SK-N-SH treated with all-trans-retinoic acid at 6 μM for 48 hours (cell line): ENCODE measurements around the gene ARAP2.
A peak's percentile ranks its signal among the peaks of the same experiment; 100 is the strongest.

ENCODE experiments used
- ATAC-seq: fragments of 200-7000 bp; cut with Tn5 transposase; 3 replicates; pipeline ENCODE4 v1.9.1; 2020; ENCODE audit warnings: mild to moderate bottlenecking, moderate library complexity
- ARNTL ChIP-seq: fragments of 450-650 bp; formaldehyde crosslinking; IDR thresholded peaks from 2 replicates; pipeline ENCODE4 v1.5.0; 2020; ENCODE audit warnings: low read depth, mild to moderate bottlenecking, moderate library complexity, borderline replicate concordance
- BACH2 ChIP-seq: fragments of 250-450 bp; sonication (Bioruptor Pico); IDR thresholded peaks from 2 replicates; pipeline ENCODE4 v1.9.0; 2021; ENCODE audit warnings: mild to moderate bottlenecking, borderline replicate concordance
- CSDC2 ChIP-seq: fragments of 250-450 bp; sonication (Bioruptor Pico); IDR thresholded peaks from 2 replicates; pipeline ENCODE4 v1.5.0; 2020; ENCODE audit warnings: mild to moderate bottlenecking, moderate library complexity
- GLIS3 ChIP-seq: fragments of 250-450 bp; sonication (Bioruptor Pico); IDR thresholded peaks from 2 replicates; pipeline ENCODE4 v1.5.0; 2020; ENCODE audit warnings: mild to moderate bottlenecking, moderate library complexity
- ISL1 ChIP-seq: fragments of 250-450 bp; sonication (Bioruptor Pico); IDR thresholded peaks from 2 replicates; pipeline ENCODE4 v2.1.2; 2022; ENCODE audit warnings: mild to moderate bottlenecking, moderate library complexity
- OSR1 ChIP-seq: fragments of 250-450 bp; sonication (Bioruptor Pico); IDR thresholded peaks from 2 replicates; pipeline ENCODE4 v1.8.0; 2022; ENCODE audit warnings: moderate library complexity, mild to moderate bottlenecking, inconsistent platforms
- PPARA ChIP-seq: fragments of 250-450 bp; sonication (Bioruptor Pico); IDR thresholded peaks from 2 replicates; pipeline ENCODE4 v1.5.0; 2020; ENCODE audit warnings: mild to moderate bottlenecking, borderline replicate concordance
- RARB ChIP-seq: fragments of 250-450 bp; sonication (Bioruptor Pico); IDR thresholded peaks from 2 replicates; pipeline ENCODE4 v1.8.0; 2021; ENCODE audit warnings: mild to moderate bottlenecking, moderate library complexity
- SNAI2 ChIP-seq: fragments of 250-450 bp; sonication (Bioruptor Pico); IDR thresholded peaks from 2 replicates; pipeline ENCODE4 v1.5.0; 2020; ENCODE audit warnings: mild to moderate bottlenecking, moderate library complexity
- TCF4 ChIP-seq: fragments of 250-450 bp; sonication (Bioruptor Pico); IDR thresholded peaks from 2 replicates; pipeline ENCODE4 v1.8.0; 2021; ENCODE audit warnings: mild to moderate bottlenecking, moderate library complexity, borderline replicate concordance
- TOX ChIP-seq: fragments of 250-450 bp; sonication (Bioruptor Pico); IDR thresholded peaks from 2 replicates; pipeline ENCODE4 v1.8.0; 2021; ENCODE audit warnings: mild to moderate bottlenecking, moderate library complexity, borderline replicate concordance
- ZC3H10 ChIP-seq: fragments of 250-450 bp; sonication (Bioruptor Pico); IDR thresholded peaks from 2 replicates; pipeline ENCODE4 v1.5.1; 2021; ENCODE audit warnings: mild to moderate bottlenecking, moderate library complexity
- ZFP30 ChIP-seq: fragments of 450-650 bp; formaldehyde crosslinking; IDR thresholded peaks from 2 replicates; pipeline ENCODE4 v1.5.0; 2022; ENCODE audit warnings: mild to moderate bottlenecking, moderate library complexity
- ZNF565 ChIP-seq: fragments of 450-650 bp; formaldehyde crosslinking; conservative IDR thresholded peaks from 2 replicates; pipeline ENCODE4 v1.5.0; 2020; ENCODE audit warnings: low read depth, mild to moderate bottlenecking, moderate library complexity
- ZNF70 ChIP-seq: fragments of 450-650 bp; formaldehyde crosslinking; IDR thresholded peaks from 2 replicates; pipeline ENCODE4 v1.5.0; 2020; ENCODE audit warnings: mild to moderate bottlenecking, moderate library complexity
- ZNF8 ChIP-seq: fragments of 450-650 bp; formaldehyde crosslinking; IDR thresholded peaks from 2 replicates; pipeline ENCODE4 v1.5.0; 2020; ENCODE audit warnings: mild to moderate bottlenecking, moderate library complexity
- TF ChIP-seq, protein P1 (sequence below): fragments of 250-450 bp; sonication (Bioruptor Pico); IDR thresholded peaks from 2 replicates; pipeline ENCODE4 v1.8.0; 2020; ENCODE audit warnings: mild to moderate bottlenecking, moderate library complexity, borderline replicate concordance
- TF ChIP-seq, protein P2 (sequence below): fragments of 250-450 bp; sonication (Bioruptor Pico); IDR thresholded peaks from 2 replicates; pipeline ENCODE4 v1.5.1; 2021; ENCODE audit warnings: mild to moderate bottlenecking, moderate library complexity
- TF ChIP-seq, protein P3 (sequence below): fragments of 250-450 bp; sonication (Bioruptor Pico); IDR thresholded peaks from 2 replicates; pipeline ENCODE4 v1.8.0; 2021; ENCODE audit warnings: low read depth, mild to moderate bottlenecking, moderate library complexity, borderline replicate concordance

The ARAP2 gene

DNA sequence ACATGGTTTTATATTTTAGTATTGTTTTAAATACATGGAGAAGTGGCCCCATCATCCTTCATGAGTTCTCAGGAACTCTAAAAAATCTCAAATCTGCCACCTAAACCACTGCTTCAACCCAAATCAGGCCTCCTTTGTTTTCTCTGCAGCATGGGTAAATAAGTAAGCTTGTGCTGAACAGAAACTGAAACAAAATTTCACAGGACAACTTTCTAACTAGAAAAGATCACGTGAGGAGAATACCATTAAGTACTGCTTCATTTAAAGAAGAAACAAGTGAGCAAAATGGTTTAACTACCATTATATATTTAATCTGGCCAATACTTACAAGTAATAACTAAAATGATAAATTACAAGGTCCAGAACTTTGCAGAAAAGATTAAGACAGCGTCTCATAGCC lies 2.5 kb downstream of the ARAP2 start:
- TF ChIP-seq RARB: no peak
- TF ChIP-seq OSR1 (CRISPR knock-in tag): no peak
- TF ChIP-seq, protein P1, sequence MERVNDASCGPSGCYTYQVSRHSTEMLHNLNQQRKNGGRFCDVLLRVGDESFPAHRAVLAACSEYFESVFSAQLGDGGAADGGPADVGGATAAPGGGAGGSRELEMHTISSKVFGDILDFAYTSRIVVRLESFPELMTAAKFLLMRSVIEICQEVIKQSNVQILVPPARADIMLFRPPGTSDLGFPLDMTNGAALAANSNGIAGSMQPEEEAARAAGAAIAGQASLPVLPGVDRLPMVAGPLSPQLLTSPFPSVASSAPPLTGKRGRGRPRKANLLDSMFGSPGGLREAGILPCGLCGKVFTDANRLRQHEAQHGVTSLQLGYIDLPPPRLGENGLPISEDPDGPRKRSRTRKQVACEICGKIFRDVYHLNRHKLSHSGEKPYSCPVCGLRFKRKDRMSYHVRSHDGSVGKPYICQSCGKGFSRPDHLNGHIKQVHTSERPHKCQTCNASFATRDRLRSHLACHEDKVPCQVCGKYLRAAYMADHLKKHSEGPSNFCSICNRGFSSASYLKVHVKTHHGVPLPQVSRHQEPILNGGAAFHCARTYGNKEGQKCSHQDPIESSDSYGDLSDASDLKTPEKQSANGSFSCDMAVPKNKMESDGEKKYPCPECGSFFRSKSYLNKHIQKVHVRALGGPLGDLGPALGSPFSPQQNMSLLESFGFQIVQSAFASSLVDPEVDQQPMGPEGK (CRISPR knock-in tag): no peak
- no peak for TF ChIP-seq ZFP30
- TF ChIP-seq TCF4 (CRISPR knock-in tag): no peak
- TF ChIP-seq, protein P2, sequence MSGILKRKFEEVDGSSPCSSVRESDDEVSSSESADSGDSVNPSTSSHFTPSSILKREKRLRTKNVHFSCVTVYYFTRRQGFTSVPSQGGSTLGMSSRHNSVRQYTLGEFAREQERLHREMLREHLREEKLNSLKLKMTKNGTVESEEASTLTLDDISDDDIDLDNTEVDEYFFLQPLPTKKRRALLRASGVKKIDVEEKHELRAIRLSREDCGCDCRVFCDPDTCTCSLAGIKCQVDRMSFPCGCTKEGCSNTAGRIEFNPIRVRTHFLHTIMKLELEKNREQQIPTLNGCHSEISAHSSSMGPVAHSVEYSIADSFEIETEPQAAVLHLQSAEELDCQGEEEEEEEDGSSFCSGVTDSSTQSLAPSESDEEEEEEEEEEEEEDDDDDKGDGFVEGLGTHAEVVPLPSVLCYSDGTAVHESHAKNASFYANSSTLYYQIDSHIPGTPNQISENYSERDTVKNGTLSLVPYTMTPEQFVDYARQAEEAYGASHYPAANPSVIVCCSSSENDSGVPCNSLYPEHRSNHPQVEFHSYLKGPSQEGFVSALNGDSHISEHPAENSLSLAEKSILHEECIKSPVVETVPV (CRISPR knock-in tag): no peak
- TF ChIP-seq ZNF8 (CRISPR knock-in tag): no peak
- no peak for TF ChIP-seq PPARA
- no peak for TF ChIP-seq ARNTL
- no peak for TF ChIP-seq TOX (CRISPR knock-in tag)
- ATAC-seq: no peak

DNA sequence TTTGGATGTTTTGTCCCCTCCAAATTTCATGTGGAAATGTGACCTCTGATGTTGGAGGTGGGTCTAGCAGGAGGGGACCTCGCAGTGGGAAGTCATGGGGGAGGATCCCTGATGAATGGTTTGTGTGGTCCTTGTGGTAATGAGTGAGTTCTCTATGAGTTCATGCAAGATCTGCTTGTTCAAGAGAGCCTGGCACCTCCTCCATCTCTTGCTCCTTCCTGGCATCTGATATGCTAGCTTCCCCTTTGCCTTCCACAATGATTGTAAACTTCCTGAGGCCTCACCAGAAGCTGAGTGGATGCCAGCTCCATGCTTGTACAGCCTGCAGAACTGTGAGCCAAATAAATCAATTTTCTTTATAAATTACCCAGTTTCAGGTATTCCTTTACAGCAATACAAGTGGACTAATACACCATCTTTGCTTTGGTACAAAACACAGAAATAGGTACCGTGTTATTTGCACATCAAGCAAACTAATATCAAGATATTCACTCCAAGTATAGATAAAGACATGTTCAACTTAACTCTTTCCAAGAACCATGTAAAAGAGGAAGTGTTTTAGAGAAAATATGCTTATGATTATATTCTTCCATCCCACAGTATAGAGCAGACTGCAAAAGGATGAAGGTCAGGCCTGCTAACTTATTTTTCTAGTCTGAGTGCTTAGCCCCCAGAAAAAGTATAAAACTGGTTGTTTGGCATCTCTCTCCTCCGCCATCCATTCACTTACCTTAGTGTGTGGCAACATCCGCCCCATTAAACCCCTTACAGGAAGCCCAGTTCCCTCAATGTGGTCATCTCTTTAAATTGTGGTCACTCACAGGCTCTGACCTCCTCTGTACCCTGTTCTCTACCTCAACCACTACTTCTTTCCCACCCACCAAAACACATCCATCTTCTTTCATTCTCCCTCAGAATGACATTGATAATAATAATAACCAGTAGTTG lies 6.7 kb downstream of the ARAP2 start:
- no peak for TF ChIP-seq RARB

DNA sequence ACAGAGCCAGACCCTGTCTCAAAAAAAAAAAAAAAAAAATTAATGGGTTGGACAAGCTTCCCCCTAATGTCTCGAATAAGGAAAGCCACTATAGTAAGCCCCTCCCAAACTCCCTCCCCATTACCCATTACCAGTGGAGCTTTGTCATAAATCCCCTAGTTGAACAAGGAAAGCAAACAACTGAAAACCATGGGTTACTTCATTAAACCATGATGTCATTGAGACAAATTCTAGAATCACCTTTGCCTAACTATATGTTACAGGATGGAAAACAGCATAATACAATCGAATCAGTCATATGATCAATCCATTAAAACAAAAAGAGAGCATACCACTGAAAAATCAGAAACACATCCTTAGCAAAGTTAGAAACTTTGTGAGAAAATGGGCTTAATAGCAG lies 8.2 kb downstream of the ARAP2 start:
- TF ChIP-seq SNAI2 (CRISPR knock-in tag) (no peak), ZNF565 (no peak), ISL1 (no peak), BACH2 (CRISPR knock-in tag) (no peak), ZC3H10 (CRISPR knock-in tag) (no peak), CSDC2 (CRISPR knock-in tag) (no peak), TCF4 (CRISPR knock-in tag) (no peak)
- TF ChIP-seq, protein P3, sequence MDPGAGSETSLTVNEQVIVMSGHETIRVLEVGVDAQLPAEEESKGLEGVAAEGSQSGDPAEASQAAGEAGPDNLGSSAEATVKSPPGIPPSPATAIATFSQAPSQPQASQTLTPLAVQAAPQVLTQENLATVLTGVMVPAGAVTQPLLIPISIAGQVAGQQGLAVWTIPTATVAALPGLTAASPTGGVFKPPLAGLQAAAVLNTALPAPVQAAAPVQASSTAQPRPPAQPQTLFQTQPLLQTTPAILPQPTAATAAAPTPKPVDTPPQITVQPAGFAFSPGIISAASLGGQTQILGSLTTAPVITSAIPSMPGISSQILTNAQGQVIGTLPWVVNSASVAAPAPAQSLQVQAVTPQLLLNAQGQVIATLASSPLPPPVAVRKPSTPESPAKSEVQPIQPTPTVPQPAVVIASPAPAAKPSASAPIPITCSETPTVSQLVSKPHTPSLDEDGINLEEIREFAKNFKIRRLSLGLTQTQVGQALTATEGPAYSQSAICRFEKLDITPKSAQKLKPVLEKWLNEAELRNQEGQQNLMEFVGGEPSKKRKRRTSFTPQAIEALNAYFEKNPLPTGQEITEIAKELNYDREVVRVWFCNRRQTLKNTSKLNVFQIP: no peak
- TF ChIP-seq, protein P2 (CRISPR knock-in tag): no peak
- TF ChIP-seq, protein P1 (CRISPR knock-in tag): no peak

More for the DNA sequence above, 6.7 kb downstream of the ARAP2 start:
- no peak for ATAC-seq

DNA sequence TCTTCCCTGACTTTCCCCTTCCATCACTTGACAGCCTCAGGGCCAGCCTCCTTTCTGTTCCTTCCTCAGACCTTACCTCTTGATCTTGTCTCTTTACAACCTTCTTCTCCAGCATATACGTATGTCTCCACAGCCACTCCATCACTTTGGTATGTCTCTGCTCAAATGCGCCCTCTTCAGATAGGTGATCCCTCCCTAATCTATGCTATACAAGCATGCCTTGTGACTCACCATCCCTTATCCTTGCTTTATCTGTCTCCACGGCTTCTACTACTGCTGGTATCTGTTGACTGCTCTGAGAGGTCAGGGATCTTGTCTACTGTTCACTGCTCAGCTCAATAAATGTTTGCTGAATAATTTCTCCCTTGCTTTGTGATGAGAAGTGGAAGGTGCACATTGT lies 9.0 kb downstream of the ARAP2 start:
- peak; percentile 44; the same call in 2 of the 3 replicates for ATAC-seq
- TF ChIP-seq CSDC2 (CRISPR knock-in tag): no peak
- TF ChIP-seq ZNF8 (CRISPR knock-in tag): no peak
- no peak for TF ChIP-seq RARB
- TF ChIP-seq BACH2 (CRISPR knock-in tag): no peak
- TF ChIP-seq OSR1 (CRISPR knock-in tag): no peak
- no peak for TF ChIP-seq ZNF565
- no peak for TF ChIP-seq GLIS3
- no peak for TF ChIP-seq ARNTL
- no peak for TF ChIP-seq SNAI2 (CRISPR knock-in tag)
- TF ChIP-seq, protein P2 (CRISPR knock-in tag): no peak
- no peak for TF ChIP-seq ZFP30
- TF ChIP-seq ZNF70 (CRISPR knock-in tag): no peak
- TF ChIP-seq, protein P1 (CRISPR knock-in tag): no peak
- TF ChIP-seq PPARA: no peak

More for the DNA sequence above, 8.2 kb downstream of the ARAP2 start:
- no peak for ATAC-seq
